ENCODE measurements around the gene DOCK1. TPM values are rescaled to one million over a fixed set of nuclear protein-coding genes. Genes with fewer than 3 reads are reported as not detected.
"Not testable (repeated sequence)": the region's sequence is repeated elsewhere in the genome, so short reads cannot be mapped to it uniquely, and the experiment has no call there.

Gene DOCK1
- total RNA-seq, 1 donor from 2014 or later: 52.7 TPM

GRCh38 chr10:126930883-126931503, 25.8 kb downstream of the DOCK1 start:
- Histone ChIP-seq H3K4me3 (ENCODE audit: low read length in 3 of 3) (peak overlapping the region; percentile 12 to 62 (median 54)), H3K4me1 (ENCODE audit: control insufficient read depth in 3 of 3, insufficient read depth in 3 of 3, low read length in 3 of 3) (peaks cover 21 to 25% (median 22%) of the 10 kb centered on the region in 3 donors), H3K27ac (ENCODE audit: low read depth, low read length) (peak overlapping the region; percentile 51)

GRCh38 chr10:126931544-126931943, 26.3 kb downstream of the DOCK1 start:
- peaks cover 21 to 25% (median 22%) of the 10 kb centered on the region in 3 donors for H3K4me1 ChIP-seq (ENCODE audit: control insufficient read depth in 3 of 3, insufficient read depth in 3 of 3, low read length in 3 of 3)
- no peak overlapping the region for H3K9ac ChIP-seq (ENCODE audit: low read depth in 1 of 3, low read length in 3 of 3)
- H3K9me3 ChIP-seq (ENCODE audit: control insufficient read depth in 3 of 3, low read length in 3 of 3): no peaks in the 10 kb centered on the region
- H3K36me3 ChIP-seq (ENCODE audit: control insufficient read depth in 3 of 3, insufficient read depth in 3 of 3, low read length in 3 of 3): peaks cover 0 to 4% (median 0%) of the 10 kb centered on the region in 3 donors
- H3K27me3 ChIP-seq (ENCODE audit: control insufficient read depth in 3 of 3, insufficient read depth in 3 of 3, low read length in 3 of 3): no peaks in the 10 kb centered on the region
- H3K4me3 ChIP-seq (ENCODE audit: low read length in 3 of 3): peak overlapping the region; percentile 12 to 62 (median 54)
- H3K27ac ChIP-seq (ENCODE audit: low read depth, low read length): peak overlapping the region; percentile 33

More at GRCh38 chr10:126930883-126931503, 25.8 kb downstream of the DOCK1 start:
- Histone ChIP-seq H3K9me3 (ENCODE audit: control insufficient read depth in 3 of 3, low read length in 3 of 3) (no peaks in the 10 kb centered on the region), H3K9ac (ENCODE audit: low read depth in 1 of 3, low read length in 3 of 3) (no peak overlapping the region), H3K27me3 (ENCODE audit: control insufficient read depth in 3 of 3, insufficient read depth in 3 of 3, low read length in 3 of 3) (no peaks in the 10 kb centered on the region), H3K36me3 (ENCODE audit: control insufficient read depth in 3 of 3, insufficient read depth in 3 of 3, low read length in 3 of 3) (peaks cover 0 to 4% (median 0%) of the 10 kb centered on the region in 3 donors)

- no peak overlapping the region for H3K9ac ChIP-seq (ENCODE audit: low read depth in 1 of 3, low read length in 3 of 3)
- H3K9me3 ChIP-seq (ENCODE audit: control insufficient read depth in 3 of 3, low read length in 3 of 3): no peaks in the 10 kb centered on the region
- H3K36me3 ChIP-seq (ENCODE audit: control insufficient read depth in 3 of 3, insufficient read depth in 3 of 3, low read length in 3 of 3): peaks cover 0 to 4% (median 0%) of the 10 kb centered on the region in 3 donors
- peaks cover 21 to 25% (median 22%) of the 10 kb centered on the region in 3 donors for H3K4me1 ChIP-seq (ENCODE audit: control insufficient read depth in 3 of 3, insufficient read depth in 3 of 3, low read length in 3 of 3)
- no peak overlapping the region for H3K27ac ChIP-seq (ENCODE audit: low read depth, low read length)
- no peaks in the 10 kb centered on the region for H3K27me3 ChIP-seq (ENCODE audit: control insufficient read depth in 3 of 3, insufficient read depth in 3 of 3, low read length in 3 of 3)
- no peak overlapping the region for H3K4me3 ChIP-seq (ENCODE audit: low read length in 3 of 3)
Observed at GRCh38 chr10:126932516-126932915, 27.3 kb downstream of the DOCK1 start.

DNA sequence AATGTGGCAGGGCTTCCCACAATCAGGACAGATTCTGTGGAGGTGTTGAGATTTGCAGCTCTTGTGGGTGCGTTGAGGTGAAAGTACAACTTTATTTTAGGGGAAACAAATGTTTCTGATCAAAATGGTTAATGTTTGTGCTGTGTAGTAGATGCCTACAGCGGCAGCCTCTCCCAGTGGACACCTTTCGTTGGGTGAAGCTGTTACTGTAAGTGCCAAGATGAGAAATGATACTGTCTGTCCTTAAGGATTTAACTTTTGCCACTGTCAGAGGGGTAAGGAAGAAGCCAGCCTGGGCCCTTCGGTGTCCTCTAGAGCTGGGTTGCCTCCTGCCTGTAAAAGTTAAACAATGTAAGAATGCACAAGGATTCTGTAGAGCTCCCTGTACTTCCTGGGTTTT, 27.9 kb downstream of the DOCK1 start:
- Histone ChIP-seq H3K9ac (ENCODE audit: low read depth in 1 of 3, low read length in 3 of 3) (no peak overlapping the region), H3K4me3 (ENCODE audit: low read length in 3 of 3) (no peak overlapping the region), H3K27ac (ENCODE audit: low read depth, low read length) (no peak overlapping the region), H3K9me3 (ENCODE audit: control insufficient read depth in 3 of 3, low read length in 3 of 3) (no peaks in the 10 kb centered on the region), H3K27me3 (ENCODE audit: control insufficient read depth in 3 of 3, insufficient read depth in 3 of 3, low read length in 3 of 3) (no peaks in the 10 kb centered on the region), H3K36me3 (ENCODE audit: control insufficient read depth in 3 of 3, insufficient read depth in 3 of 3, low read length in 3 of 3) (peaks cover 0 to under 1% (median 0%) of the 10 kb centered on the region in 3 donors), H3K4me1 (ENCODE audit: control insufficient read depth in 3 of 3, insufficient read depth in 3 of 3, low read length in 3 of 3) (peaks cover 21 to 24% (median 22%) of the 10 kb centered on the region in 3 donors)

DNA sequence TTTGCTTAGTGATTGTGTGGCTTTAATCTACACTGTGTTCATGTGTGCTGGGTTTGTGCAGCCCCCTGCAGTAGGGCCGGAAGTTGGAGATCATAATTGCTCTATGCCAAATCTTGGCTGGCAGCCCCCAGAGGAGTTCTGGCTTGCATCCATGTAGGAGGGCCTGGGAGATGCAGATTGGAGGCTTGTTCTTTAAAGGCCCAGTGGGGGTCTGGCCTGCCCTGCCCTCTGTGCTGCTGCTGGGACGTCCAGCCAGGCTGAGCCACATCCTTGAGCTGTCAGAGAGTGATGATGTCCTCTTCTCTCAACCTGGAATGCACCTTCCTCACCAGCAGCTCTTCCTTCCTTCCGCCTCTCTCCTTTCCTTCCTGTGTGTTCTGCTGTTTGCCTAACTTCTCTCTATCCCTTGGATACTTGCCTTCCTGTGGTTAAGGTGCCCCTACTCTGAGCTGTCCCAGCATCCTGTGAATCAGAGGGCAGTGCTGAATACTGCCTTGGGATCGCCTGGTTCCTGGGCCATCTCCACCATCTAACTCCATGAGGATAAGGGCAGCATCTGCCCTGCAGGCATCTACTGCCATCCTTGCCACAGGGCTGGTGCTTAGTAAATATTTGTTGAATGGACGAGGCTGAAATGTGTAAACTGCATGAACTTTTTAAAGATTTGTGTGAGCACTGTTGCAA, 30.2 kb downstream of the DOCK1 start:
- Histone ChIP-seq H3K4me3 (ENCODE audit: low read length in 3 of 3) (no peak overlapping the region), H3K4me1 (ENCODE audit: control insufficient read depth in 3 of 3, insufficient read depth in 3 of 3, low read length in 3 of 3) (peaks cover 16 to 17% (median 17%) of the 10 kb centered on the region in 3 donors), H3K27me3 (ENCODE audit: control insufficient read depth in 3 of 3, insufficient read depth in 3 of 3, low read length in 3 of 3) (no peaks in the 10 kb centered on the region), H3K36me3 (ENCODE audit: control insufficient read depth in 3 of 3, insufficient read depth in 3 of 3, low read length in 3 of 3) (no peaks in the 10 kb centered on the region), H3K9me3 (ENCODE audit: control insufficient read depth in 3 of 3, low read length in 3 of 3) (no peaks in the 10 kb centered on the region), H3K27ac (ENCODE audit: low read depth, low read length) (no peak overlapping the region), H3K9ac (ENCODE audit: low read depth in 1 of 3, low read length in 3 of 3) (no peak overlapping the region)

DNA sequence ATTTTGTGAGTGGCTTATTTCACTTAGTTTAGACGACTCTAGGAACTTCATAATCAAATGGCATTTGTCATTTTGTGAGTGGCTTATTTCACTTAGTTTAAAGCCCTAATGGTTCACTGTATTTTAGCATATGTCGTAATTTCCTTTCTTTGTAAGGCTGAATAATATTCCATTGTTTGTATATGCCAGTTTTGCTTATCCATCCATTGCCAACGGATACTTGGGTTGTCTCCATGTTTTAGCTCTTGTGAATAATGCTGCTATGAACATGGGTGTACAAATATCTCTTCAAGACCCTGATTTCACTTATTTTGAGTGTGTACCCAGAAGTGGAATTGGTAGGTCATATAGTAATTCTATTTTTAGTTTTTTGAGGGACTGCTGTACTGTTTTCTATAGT, 31.8 kb downstream of the DOCK1 start:
- Histone ChIP-seq H3K9ac (ENCODE audit: low read depth in 1 of 3, low read length in 3 of 3) (no peak overlapping the region), H3K27ac (ENCODE audit: low read depth, low read length) (no peak overlapping the region), H3K36me3 (ENCODE audit: control insufficient read depth in 3 of 3, insufficient read depth in 3 of 3, low read length in 3 of 3) (no peaks in the 10 kb centered on the region), H3K4me1 (ENCODE audit: control insufficient read depth in 3 of 3, insufficient read depth in 3 of 3, low read length in 3 of 3) (peaks cover 7 to 8% (median 8%) of the 10 kb centered on the region in 3 donors), H3K4me3 (ENCODE audit: low read length in 3 of 3) (no peak overlapping the region), H3K27me3 (ENCODE audit: control insufficient read depth in 3 of 3, insufficient read depth in 3 of 3, low read length in 3 of 3) (no peaks in the 10 kb centered on the region), H3K9me3 (ENCODE audit: control insufficient read depth in 3 of 3, low read length in 3 of 3) (no peaks in the 10 kb centered on the region)

DNA sequence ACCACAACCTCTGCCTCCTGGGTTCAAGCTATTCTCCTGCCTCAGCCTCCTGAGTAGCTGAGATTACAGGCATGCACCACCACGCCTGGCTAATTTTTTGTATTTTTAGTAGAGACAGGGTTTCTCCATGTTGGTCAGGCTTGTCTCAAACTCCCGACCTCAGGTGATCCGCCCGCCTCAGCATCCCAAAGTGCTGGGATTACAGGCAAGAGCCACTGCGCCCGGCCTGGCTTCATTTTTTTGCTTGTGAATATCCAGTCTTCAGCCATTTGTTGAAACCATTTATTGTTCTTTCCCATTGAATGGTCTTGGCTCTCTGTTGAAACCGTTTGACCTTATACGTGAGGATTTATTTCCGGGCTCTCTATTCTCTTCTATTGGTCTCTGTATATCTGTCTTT, 32.9 kb downstream of the DOCK1 start:
- H3K4me3 ChIP-seq (ENCODE audit: low read length in 3 of 3): not testable (repeated sequence)

GRCh38 chr10:126939706-126940105, 34.5 kb downstream of the DOCK1 start:
- H3K9me3 ChIP-seq (ENCODE audit: control insufficient read depth in 3 of 3, low read length in 3 of 3): no peaks in the 10 kb centered on the region
- no peak overlapping the region for H3K4me3 ChIP-seq (ENCODE audit: low read length in 3 of 3)

More for the DNA sequence above, 32.9 kb downstream of the DOCK1 start:
- H3K9ac ChIP-seq (ENCODE audit: low read depth in 1 of 3, low read length in 3 of 3); H3K27me3 ChIP-seq (ENCODE audit: control insufficient read depth in 3 of 3, insufficient read depth in 3 of 3, low read length in 3 of 3); H3K9me3 ChIP-seq (ENCODE audit: control insufficient read depth in 3 of 3, low read length in 3 of 3); H3K4me1 ChIP-seq (ENCODE audit: control insufficient read depth in 3 of 3, insufficient read depth in 3 of 3, low read length in 3 of 3); H3K36me3 ChIP-seq (ENCODE audit: control insufficient read depth in 3 of 3, insufficient read depth in 3 of 3, low read length in 3 of 3); H3K27ac ChIP-seq (ENCODE audit: low read depth, low read length): not testable (repeated sequence)

DNA sequence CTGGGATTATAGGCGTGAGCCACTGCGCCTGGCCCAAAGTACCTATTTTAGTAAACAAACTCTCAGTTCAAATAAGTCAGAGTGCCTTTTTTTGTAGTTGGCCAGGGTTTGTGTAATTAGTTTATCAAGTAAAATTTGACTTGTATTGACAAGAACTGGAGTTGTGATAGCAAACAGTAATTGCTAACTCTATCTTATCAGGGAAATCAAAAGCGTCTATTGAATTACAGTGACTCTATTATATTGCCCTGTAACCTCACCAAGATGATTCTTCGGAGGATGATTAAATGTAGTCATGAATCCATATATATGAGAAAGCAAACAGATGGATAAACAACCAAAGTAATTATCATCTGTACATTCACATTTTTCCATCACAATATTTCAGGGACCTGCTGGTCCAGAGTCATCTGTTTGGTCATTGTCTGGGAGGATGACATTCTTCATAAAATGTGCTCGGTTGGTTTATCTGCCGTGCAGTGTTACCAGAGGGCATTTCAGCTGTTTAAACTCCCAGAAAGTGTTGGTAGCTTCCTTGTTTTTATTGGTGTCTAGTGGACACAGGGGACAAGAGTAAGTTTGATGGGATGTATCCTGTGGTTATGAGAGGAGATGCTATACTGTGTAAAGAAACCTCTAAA, 35.6 kb downstream of the DOCK1 start:
- no peaks in the 10 kb centered on the region for H3K9me3 ChIP-seq (ENCODE audit: control insufficient read depth in 3 of 3, low read length in 3 of 3)
- no peaks in the 10 kb centered on the region for H3K36me3 ChIP-seq (ENCODE audit: control insufficient read depth in 3 of 3, insufficient read depth in 3 of 3, low read length in 3 of 3)
- no peak overlapping the region for H3K9ac ChIP-seq (ENCODE audit: low read depth in 1 of 3, low read length in 3 of 3)
- H3K27me3 ChIP-seq (ENCODE audit: control insufficient read depth in 3 of 3, insufficient read depth in 3 of 3, low read length in 3 of 3): no peaks in the 10 kb centered on the region
- no peak overlapping the region for H3K27ac ChIP-seq (ENCODE audit: low read depth, low read length)
- H3K4me3 ChIP-seq (ENCODE audit: low read length in 3 of 3): no peak overlapping the region
- H3K4me1 ChIP-seq (ENCODE audit: control insufficient read depth in 3 of 3, insufficient read depth in 3 of 3, low read length in 3 of 3): no peaks in the 10 kb centered on the region

More at GRCh38 chr10:126939706-126940105, 34.5 kb downstream of the DOCK1 start:
- Histone ChIP-seq H3K27ac (ENCODE audit: low read depth, low read length) (no peak overlapping the region), H3K9ac (ENCODE audit: low read depth in 1 of 3, low read length in 3 of 3) (no peak overlapping the region), H3K27me3 (ENCODE audit: control insufficient read depth in 3 of 3, insufficient read depth in 3 of 3, low read length in 3 of 3) (no peaks in the 10 kb centered on the region), H3K4me1 (ENCODE audit: control insufficient read depth in 3 of 3, insufficient read depth in 3 of 3, low read length in 3 of 3) (peaks cover 3 to 4% (median 4%) of the 10 kb centered on the region in 3 donors), H3K36me3 (ENCODE audit: control insufficient read depth in 3 of 3, insufficient read depth in 3 of 3, low read length in 3 of 3) (no peaks in the 10 kb centered on the region)

DNA sequence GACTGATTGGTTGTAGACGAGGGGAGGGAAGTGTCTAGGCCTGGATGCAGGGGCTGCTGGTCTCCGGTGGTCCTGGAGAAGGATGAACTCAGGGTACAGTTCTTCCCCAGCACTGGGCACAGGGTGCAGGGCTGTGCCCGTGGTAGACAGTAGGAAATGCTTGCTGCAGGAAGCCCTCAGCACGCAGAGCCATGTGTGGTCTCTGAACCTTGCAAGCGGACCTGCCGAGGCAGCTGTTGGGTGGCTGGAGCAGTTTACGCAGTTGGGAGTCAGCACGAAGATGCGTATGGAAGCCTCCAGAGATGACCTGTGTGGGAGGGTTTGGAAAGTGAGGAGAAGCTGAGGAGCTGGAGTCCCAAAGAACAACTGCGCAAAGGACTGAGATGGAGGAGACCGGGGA, 39.0 kb downstream of the DOCK1 start:
- Histone ChIP-seq H3K36me3 (ENCODE audit: control insufficient read depth in 3 of 3, insufficient read depth in 3 of 3, low read length in 3 of 3) (no peaks in the 10 kb centered on the region), H3K4me3 (ENCODE audit: low read length in 3 of 3) (no peak overlapping the region), H3K27me3 (ENCODE audit: control insufficient read depth in 3 of 3, insufficient read depth in 3 of 3, low read length in 3 of 3) (no peaks in the 10 kb centered on the region), H3K4me1 (ENCODE audit: control insufficient read depth in 3 of 3, insufficient read depth in 3 of 3, low read length in 3 of 3) (no peaks in the 10 kb centered on the region), H3K27ac (ENCODE audit: low read depth, low read length) (no peak overlapping the region), H3K9me3 (ENCODE audit: control insufficient read depth in 3 of 3, low read length in 3 of 3) (peaks cover 0 to 3% (median 0%) of the 10 kb centered on the region in 3 donors), H3K9ac (ENCODE audit: low read depth in 1 of 3, low read length in 3 of 3) (no peak overlapping the region)
